Lung (tissue), 16 donors: ENCODE results near the gene GPR101. TPM values are rescaled to one million over a fixed set of nuclear protein-coding genes. Genes with fewer than 3 reads are reported as not detected.

Experiments
- ATAC-seq: fragments of 200-7000 bp; cut with Tn5 transposase; one replicate; pipeline ENCODE4 v1.9.1; 2020; ENCODE audit warnings: moderate number of reproducible peaks; ENCODE audit not compliant: insufficient read depth, low FRiP score
- DNase-seq, 3 donors: peaks; one replicate each; pipeline ENCODE4 v3.0.0-alpha.2; 2013 to 2017
- H3K27ac ChIP-seq, 2 donors: one replicate each; pipeline ENCODE4 v1.5.1; 2013; ENCODE audit warnings: mild to moderate bottlenecking in 2 of 2, moderate library complexity in 2 of 2, control low read depth in 1 of 2, inconsistent platforms in 1 of 2, low read depth in 1 of 2, low read length in 1 of 2
- H3K27me3 ChIP-seq, 3 donors: one replicate each; pipeline ENCODE4 v1.5.1; 2013; ENCODE audit warnings: low read length in 2 of 3; ENCODE audit not compliant: control insufficient read depth in 3 of 3, insufficient read depth in 3 of 3
- H3K36me3 ChIP-seq, 4 donors: one replicate each; pipeline ENCODE4 v1.5.1; 2013; ENCODE audit warnings: low read length in 4 of 4, mild to moderate bottlenecking in 1 of 4, moderate library complexity in 1 of 4; ENCODE audit not compliant: control insufficient read depth in 4 of 4, insufficient read depth in 4 of 4
- H3K4me1 ChIP-seq, 5 donors: one replicate each; pipeline ENCODE4 v1.5.1; 2013; ENCODE audit warnings: low read length in 5 of 5, mild to moderate bottlenecking in 2 of 5, moderate library complexity in 1 of 5; ENCODE audit not compliant: control insufficient read depth in 5 of 5, insufficient read depth in 5 of 5
- H3K4me3 ChIP-seq: one replicate; pipeline ENCODE4 v1.5.1; 2013; ENCODE audit warnings: mild to moderate bottlenecking, control low read depth, moderate library complexity
- H3K9ac ChIP-seq, 2 donors: one replicate each; pipeline ENCODE4 v1.5.1; 2013; ENCODE audit warnings: low read length in 2 of 2, control low read depth in 1 of 2; ENCODE audit not compliant: insufficient read depth in 1 of 2
- H3K9me3 ChIP-seq, 4 donors: one replicate each; pipeline ENCODE4 v1.5.1; 2013; ENCODE audit warnings: low read length in 3 of 4, mild to moderate bottlenecking in 1 of 4, moderate library complexity in 1 of 4; ENCODE audit not compliant: control insufficient read depth in 4 of 4, insufficient read depth in 3 of 4
- WGBS, 2 donors: extraction: QIAGEN DNeasy Blood & Tissue Kit; methylation state at CpG; one replicate each; pipeline ENCODE4 v1.1.7; 2013; 5-methylcytosine and 5-hydroxymethylcytosine counted together
- long read RNA-seq, 5 donors: transcript quantifications; one replicate each; lab custom pipeline, GENCODE V29; 2026
- polyA plus RNA-seq, 2 donors: library from polyadenylated mRNA; stranded (reverse); fragments of 200-250 nt; gene quantifications; one replicate each; pipeline ENCODE4 v1.2.1, GENCODE V29; 2013
- total RNA-seq, 2 donors: library from RNA; depleted of rRNA in 1 of 2; stranded (reverse); fragments of >200 nt in 1 of 2; gene quantifications; one replicate each; pipeline ENCODE4 v1.2.1, GENCODE V29; 2014 to 2021
- TF ChIP-seq, protein P1 (sequence below): IDR thresholded peaks from 2 replicates; pipeline ENCODE4 v1.5.1; 2012; ENCODE audit warnings: mild to moderate bottlenecking; ENCODE audit errors: control extremely low read depth, extremely low read depth
- donor health status: control.
- donor health status: control.
- donor health status: Bipolar disorder and iron deficiency.
- donor health status: healthy.
- donor health status: DM: yes; HTN: yes; CAD: no.

Gene GPR101, protein sequence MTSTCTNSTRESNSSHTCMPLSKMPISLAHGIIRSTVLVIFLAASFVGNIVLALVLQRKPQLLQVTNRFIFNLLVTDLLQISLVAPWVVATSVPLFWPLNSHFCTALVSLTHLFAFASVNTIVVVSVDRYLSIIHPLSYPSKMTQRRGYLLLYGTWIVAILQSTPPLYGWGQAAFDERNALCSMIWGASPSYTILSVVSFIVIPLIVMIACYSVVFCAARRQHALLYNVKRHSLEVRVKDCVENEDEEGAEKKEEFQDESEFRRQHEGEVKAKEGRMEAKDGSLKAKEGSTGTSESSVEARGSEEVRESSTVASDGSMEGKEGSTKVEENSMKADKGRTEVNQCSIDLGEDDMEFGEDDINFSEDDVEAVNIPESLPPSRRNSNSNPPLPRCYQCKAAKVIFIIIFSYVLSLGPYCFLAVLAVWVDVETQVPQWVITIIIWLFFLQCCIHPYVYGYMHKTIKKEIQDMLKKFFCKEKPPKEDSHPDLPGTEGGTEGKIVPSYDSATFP
- not detected for total RNA-seq
- polyA plus RNA-seq: not detected
- long read RNA-seq, donor 1: 0 reads
- long read RNA-seq, donor 2: 0 reads
- long read RNA-seq, donor 3: 0 reads
- long read RNA-seq, donor 4: 0 reads
- long read RNA-seq, donor 5: 0 reads

DNA sequence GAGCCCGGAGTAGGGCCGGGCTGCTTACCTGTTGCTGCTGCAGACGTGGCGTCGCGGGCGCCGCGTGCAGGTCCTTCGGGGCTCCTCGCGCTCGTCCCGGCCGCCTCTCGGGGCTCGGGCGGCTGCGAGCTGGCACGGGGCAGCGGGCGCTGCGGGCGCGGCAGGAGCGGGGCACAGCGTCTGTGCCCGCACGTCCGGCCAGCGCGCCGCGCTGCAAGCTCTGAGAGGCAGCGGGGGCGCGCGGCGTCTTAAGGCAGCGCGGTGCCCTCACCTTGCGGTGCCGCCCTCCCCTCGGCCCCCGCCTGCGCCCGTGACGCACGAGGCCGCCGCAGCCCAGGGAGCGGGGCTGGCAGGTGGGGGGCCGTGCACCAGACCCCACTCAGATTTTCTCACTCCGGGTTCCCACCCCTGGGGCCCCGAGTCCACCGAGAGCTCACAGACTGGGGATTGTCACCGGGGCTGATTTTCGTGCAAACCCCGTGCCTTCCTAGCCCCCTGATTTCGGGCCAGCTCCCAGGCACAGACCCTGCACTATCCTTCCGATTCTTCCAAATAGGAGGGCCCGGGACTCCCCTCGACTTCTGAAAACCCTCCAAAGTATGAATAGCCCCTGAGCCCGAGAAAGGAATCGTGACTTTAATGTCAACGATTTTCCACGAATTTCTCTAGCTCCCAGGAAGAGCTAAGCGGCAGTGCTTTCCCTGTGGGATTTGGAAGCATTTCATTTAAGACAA, at the start of gene GPR101:
GPR101 (minus strand) TSS at position 222 of the 734 bp plus-strand sequence. CDS start 2,321 bp downstream, outside the sequence.
- H3K27me3 ChIP-seq: peaks cover 12 to 70% (median 63%) of the 10 kb centered on the region in 3 donors
- WGBS, 2 donors: 5 to 41% methylated on average over 13 to 68 of the region's 68 CpGs
- peaks cover 0 to 14% (median 4%) of the 10 kb centered on the region in 5 donors for H3K4me1 ChIP-seq
- H3K27ac ChIP-seq: no peak within 1 kb of the TSS
- ATAC-seq (no peak), DNase-seq (no peak)
- H3K4me3 ChIP-seq: no peak within 1 kb of the TSS
- peaks cover 0 to 17% (median 0%) of the 10 kb centered on the region in 4 donors for H3K9me3 ChIP-seq
- TF ChIP-seq, protein P1, sequence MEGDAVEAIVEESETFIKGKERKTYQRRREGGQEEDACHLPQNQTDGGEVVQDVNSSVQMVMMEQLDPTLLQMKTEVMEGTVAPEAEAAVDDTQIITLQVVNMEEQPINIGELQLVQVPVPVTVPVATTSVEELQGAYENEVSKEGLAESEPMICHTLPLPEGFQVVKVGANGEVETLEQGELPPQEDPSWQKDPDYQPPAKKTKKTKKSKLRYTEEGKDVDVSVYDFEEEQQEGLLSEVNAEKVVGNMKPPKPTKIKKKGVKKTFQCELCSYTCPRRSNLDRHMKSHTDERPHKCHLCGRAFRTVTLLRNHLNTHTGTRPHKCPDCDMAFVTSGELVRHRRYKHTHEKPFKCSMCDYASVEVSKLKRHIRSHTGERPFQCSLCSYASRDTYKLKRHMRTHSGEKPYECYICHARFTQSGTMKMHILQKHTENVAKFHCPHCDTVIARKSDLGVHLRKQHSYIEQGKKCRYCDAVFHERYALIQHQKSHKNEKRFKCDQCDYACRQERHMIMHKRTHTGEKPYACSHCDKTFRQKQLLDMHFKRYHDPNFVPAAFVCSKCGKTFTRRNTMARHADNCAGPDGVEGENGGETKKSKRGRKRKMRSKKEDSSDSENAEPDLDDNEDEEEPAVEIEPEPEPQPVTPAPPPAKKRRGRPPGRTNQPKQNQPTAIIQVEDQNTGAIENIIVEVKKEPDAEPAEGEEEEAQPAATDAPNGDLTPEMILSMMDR: no peak
- H3K9ac ChIP-seq: no peak within 1 kb of the TSS
- H3K36me3 ChIP-seq: no peaks in the 10 kb centered on the region

DNA sequence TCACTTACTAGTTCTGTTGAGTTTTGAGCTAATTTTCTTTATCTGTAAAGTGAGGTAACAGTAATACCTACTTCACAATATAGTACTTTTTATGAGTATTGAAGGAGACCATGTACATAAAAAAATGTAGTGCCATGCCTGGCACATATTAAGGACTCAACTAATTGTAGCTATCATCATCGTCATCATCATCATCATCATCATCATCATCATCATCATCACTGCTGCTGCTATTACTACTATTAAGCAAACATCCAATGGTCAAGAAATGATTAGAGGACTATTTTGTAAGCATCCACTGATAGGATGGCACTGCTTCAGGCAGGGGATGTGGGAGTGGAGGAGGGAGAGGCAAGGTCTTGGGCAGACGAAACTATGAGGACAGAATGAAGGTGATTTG, 47.4 kb upstream of the GPR101 start:
- ATAC-seq: no peak
- Histone ChIP-seq H3K4me1 (no peaks in the 10 kb centered on the region), H3K4me3 (no peak overlapping the region), H3K27me3 (peaks cover 0 to 5% (median 0%) of the 10 kb centered on the region in 3 donors), H3K27ac (no peak overlapping the region), H3K9ac (no peak overlapping the region), H3K9me3 (peaks cover 0 to 4% (median 0%) of the 10 kb centered on the region in 4 donors), H3K36me3 (no peaks in the 10 kb centered on the region)
- TF ChIP-seq, protein P1: no peak
- 69 to 92% methylated on average over 2 of the region's 2 CpGs for WGBS, 2 donors
- no peak for DNase-seq

DNA sequence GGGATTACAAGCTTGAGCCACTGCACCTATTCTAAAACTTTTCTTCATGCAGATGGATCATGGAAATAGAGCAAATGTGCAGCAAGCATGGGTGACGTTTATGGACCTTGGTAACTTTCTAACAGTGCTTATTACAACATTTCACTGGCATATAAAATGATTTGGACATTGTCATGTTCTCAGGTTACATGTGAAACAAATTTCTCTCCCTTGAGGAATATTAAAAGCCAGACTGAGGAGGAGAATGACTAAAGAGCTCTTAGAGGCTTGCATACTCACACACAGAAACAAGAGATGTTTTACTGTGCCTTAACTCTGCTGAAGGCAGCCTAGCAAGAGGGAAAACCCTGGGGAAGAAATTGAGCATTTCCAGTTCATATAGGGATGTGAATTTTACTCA, 38.6 kb upstream of the GPR101 start:
- 48 to 75% methylated on average over 1 of the region's 1 CpG for WGBS, 2 donors
- TF ChIP-seq, protein P1: no peak
- peaks cover 0 to 4% (median 3%) of the 10 kb centered on the region in 3 donors for H3K27me3 ChIP-seq
- no peak overlapping the region for H3K4me3 ChIP-seq
- no peaks in the 10 kb centered on the region for H3K36me3 ChIP-seq
- H3K9me3 ChIP-seq: no peaks in the 10 kb centered on the region
- ATAC-seq: no peak
- H3K27ac ChIP-seq: no peak overlapping the region
- no peaks in the 10 kb centered on the region for H3K4me1 ChIP-seq
- no peak overlapping the region for H3K9ac ChIP-seq
- DNase-seq: no peak
